GM18511 (cell line): Measurements from ENCODE around the gene RIPK4.
"Not testable (repeated sequence)": the region's sequence is repeated elsewhere in the genome, so short reads cannot be mapped to it uniquely, and the experiment has no call there.

Experiments used
- ATAC-seq: cut with Tn5 transposase; IDR thresholded peaks from one replicate; pipeline ENCODE4 v1.9.1; 2021; ENCODE audit warnings: mild to moderate bottlenecking, moderate library complexity; ENCODE audit not compliant: unreplicated experiment

Gene RIPK4

DNA sequence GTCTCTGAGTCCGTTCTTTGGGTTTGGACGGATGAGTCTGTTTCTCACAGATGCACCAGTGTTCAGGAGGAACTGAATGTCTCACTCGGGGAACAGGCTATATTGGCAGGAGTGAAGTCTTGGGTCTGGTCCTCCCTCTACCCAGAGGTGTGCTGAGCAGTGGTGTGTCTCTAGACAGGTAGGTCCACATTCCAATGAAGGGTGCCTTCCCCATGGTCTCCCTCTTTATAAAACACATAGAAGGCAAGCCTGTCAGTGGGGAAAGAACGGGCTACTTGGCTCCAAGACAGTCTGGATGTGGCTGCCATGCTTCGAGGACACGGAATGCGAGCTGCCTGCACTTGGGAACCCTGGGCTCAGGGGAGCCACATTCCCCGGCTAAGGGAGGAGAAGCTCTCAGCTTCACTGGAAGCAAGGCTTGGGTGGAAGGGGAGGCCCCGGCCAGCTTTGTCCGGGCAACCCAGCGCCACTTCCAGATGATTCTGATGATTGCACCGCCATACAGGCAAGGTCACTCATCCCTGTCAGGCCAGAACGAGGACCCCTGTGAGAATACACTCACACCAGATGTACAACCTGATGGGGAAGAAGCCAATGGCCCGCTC, 29.7 kb upstream of the RIPK4 start:
- no peak for ATAC-seq

DNA sequence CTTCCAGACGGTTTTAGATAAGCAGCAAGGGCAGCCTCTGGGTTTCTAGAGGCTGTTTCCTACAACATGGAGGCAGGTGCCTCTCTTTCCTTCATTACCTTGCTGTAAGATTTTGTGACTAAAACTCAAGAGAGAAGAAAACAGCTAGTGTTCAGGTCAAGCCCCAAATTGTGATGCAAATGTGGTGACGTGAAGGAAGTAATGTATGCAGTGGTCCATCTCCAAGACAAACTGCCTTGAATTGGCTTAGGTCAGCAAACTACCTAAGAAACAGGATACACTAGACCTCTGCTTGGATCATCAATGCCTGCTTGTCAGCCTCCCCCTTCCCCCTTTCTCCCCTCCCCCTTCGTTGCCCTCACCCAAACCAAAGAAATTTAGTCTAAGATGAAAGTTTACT, 28.9 kb upstream of the RIPK4 start:
- ATAC-seq: no peak

DNA sequence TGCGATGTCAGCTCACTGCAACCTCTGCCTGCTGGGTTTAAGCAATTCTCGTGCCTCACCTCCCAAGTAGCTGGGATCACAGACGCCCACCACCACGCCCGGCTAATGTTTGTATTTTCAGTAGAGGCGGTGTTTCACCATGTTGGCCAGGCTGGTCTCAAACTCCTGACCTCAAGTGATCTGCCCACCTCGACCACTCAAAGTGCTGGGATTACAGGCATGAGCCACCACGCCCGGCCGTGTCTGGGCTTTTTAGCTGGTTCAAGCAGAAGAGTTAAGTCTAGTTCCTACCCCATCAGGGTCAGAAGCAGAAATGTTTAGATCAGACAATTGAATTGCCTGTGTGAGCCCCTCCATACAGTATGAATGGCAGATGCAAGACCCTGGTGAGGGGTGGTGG, 27.7 kb upstream of the RIPK4 start:
- no peak for ATAC-seq

DNA sequence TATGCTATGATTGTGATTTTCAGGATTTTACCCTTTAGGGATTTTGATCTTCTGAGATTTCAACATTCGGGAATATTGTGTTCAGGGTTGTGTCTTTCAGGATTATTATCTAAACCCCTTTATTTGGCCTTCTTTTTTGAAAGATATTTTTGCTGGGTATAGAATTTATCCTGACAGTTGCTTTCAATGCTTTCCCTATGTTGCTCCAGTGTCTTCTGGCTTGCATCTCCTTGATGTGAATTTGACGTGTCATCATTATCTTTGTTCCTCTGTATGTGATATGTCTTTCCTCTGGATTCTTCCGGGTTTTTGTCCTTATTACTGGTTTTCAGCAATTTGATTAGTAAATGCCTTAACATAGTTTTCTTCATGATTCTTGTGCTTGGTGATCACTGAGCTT, 25.9 kb upstream of the RIPK4 start:
- no peak for ATAC-seq

DNA sequence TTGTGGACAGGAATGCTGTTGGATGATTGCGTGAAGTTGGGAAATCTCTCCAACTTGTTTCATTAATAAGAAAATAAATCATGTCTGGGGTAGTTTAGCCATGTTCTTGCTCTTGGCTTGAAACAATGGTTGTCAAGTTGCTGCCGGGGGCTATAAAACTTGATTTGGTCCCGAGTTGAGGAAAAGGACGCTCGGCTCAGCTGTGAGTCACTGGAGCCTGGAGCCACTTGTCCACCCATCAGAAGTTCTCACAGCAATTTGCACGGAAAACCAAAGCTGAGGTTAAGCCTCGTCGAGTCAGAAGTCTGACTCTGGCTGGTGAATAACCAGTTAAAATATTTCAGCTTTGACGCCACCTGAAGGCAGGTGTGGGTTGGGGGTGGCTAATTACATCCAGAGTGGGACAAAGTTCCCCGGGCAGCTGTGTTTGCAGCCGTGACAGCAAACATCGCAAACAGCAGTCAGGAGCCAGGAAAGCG, 19.7 kb upstream of the RIPK4 start:
- ATAC-seq: no peak

DNA sequence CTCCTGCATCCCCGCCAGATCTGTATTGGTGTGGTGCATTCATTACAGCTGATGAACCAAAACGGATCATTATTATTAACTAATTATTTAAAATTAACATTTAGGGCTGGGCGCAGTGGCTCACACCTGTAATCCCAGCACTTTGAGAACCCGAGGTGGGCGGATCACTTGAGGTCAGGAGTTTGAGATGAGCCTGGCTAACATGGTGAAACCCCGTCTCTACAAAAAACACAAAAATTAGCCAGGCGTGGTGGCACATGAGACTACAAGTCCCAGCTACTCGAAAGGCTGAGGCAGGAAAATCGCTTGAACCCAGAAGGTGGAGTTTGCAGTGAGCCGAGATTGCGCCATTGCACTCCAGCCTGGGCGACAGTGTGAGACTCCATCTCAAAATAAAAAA, 18.4 kb upstream of the RIPK4 start:
- ATAC-seq: not testable (repeated sequence)

DNA sequence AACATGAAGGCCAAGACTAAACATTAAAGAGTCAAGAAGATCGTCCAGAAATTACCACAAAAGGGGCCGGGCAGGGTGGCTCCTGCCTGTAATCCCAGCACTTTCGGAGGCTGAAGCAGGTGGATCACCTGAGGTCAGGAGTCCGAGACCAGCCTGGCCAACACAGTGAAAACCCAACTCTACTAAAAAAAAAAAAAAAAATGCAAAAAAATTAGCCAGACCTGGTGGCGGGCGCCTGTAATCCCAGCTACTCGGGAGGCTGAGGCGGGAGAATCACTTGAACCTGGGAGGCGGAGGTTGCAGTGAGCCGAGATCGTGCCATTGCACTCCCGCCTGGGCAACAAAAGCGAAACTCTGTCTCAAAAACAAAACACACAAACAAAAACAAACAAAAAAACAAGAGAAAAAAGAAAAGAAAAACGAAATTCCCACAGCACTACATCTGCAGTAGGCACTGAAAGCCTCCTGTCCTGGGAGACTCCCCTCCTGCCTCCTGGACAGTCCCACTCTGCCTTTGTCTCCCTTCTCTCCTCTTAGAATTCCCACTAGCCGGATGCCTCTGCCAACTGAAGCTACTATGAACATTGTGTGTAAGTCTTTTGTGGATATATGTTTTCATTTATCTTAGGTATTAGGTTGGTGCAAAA, 17.7 kb upstream of the RIPK4 start:
- no peak for ATAC-seq

DNA sequence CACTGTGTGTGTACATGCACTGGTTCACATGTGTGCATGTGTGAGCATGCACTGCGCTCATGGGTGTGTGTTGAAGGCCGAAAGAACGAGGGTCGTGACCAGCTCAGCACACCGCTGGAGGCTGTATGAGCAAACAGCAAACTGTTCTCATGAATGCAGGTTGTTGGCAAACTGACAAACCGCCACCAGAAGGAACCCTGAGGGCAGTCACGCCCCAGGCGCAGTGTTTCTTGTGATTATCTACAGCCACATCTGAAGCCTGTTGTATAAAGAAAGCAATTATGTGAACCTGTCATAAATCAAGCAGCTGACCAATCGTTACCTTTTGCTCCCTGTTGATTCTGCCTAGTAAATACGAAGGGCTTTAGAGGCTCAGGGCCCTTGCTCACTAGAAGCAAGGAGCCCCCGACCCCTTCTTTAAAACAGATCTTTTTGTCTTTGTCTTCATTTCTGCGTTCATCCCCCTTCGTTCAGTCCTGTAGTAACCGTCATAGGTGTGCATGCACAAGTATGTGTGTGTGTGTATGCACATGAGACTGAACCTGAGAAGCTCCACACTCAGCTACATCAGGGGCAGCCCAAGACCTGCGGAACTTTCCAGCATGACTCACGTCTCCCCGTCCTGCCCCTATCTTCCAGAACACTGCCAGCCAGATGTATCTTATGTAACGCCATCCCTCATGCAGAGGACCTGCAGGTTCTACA, 16.8 kb upstream of the RIPK4 start:
- ATAC-seq: no peak

DNA sequence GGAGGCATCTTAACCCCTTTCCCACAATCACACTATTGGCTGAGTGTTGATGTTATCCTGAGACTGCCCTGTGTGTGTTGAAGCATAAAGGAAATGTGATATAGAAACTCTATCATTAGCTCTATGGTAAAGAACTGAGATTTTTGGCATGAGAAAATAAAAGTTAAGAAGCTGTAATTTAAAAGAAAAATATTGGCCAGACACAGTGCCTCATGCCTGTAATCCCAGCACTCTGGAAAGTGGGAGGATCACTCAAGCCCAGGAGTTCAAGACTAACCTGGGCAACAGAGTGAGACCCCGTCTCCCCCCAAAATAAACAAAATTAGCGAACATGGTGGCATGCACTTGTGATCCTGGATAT, 14.2 kb upstream of the RIPK4 start:
- ATAC-seq: no peak

DNA sequence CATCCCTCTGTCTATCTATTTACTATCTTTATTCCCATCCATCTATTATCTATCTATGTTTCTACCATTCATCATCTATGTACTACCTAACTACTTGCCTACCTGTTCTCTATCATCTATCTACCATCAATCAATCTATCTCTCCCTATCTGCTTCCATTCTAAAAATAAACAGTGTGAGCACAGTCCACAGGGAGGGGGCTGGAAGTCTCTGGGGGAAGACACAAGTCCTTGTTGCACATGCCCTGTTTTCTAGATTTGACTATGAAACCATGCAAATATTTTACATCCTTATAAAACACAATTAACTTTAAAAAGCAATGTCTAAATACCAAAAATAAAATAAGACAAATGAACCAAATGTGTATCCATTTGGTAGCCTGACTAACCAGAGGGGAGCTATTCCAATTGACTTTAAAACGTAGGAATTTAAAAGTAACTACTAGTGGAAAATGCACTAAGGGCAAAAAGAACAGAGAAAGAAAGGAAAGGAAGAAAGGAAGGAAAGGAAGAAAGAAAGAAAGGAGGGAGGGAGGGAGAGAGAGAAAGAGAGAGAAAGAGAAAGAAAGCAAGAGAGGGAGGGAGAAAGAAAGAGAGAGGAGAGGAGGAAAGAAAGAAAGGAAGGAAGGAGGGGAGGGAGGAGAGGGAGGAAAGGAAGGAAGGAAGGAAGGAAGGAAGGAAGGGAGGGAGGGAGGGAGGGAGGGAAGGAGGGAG, 13.6 kb upstream of the RIPK4 start:
- no peak for ATAC-seq

DNA sequence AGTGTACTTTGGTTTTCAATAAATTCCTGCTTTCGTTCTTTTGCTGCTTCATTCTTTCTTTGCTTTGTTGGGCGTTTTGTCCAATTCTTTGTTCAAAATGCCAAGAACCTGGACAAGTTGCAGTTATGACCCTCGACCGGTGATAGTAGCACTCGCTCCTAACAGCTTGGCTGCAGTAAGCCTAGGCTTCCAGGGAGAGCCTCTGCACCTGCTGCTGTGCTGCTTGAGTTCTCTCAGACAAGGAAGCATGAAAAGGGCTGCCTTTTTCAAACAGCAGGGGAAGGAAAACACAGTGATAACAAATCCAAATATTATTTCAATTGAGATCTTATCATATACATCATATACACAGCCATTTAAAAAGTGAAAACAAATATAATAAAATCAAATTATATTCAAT, 12.8 kb upstream of the RIPK4 start:
- no peak for ATAC-seq

DNA sequence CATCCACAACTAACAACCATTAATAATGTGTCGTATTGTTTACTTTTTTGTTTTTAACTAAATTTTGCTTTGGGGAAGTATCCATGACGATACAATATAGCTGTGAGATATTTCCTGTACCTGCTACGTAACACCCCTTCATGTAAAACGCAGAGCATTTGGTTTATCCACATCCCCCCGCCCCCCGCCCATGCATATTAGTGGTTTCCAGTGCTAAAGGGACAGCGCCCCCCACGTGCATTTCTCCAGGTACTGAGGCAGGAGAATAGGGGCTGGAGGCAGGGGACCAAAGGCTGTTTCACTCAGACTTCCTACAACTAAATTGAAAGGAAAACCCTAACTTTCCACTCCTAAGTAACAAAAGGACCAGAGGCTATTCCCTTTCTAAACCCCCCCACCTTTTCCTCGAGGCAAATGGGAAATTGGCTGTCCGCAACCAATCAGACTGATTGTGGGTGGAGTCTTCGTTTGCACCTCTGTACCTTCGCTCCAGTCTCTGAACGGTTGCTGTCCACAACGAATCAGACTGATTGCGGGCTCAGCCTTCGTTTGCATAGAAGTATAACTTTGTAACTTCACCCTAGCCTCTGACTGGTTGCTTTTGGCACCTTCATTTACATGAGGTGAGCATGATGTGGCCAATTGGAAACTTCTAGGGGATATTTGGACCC, 12.2 kb upstream of the RIPK4 start:
- ATAC-seq: no peak

DNA sequence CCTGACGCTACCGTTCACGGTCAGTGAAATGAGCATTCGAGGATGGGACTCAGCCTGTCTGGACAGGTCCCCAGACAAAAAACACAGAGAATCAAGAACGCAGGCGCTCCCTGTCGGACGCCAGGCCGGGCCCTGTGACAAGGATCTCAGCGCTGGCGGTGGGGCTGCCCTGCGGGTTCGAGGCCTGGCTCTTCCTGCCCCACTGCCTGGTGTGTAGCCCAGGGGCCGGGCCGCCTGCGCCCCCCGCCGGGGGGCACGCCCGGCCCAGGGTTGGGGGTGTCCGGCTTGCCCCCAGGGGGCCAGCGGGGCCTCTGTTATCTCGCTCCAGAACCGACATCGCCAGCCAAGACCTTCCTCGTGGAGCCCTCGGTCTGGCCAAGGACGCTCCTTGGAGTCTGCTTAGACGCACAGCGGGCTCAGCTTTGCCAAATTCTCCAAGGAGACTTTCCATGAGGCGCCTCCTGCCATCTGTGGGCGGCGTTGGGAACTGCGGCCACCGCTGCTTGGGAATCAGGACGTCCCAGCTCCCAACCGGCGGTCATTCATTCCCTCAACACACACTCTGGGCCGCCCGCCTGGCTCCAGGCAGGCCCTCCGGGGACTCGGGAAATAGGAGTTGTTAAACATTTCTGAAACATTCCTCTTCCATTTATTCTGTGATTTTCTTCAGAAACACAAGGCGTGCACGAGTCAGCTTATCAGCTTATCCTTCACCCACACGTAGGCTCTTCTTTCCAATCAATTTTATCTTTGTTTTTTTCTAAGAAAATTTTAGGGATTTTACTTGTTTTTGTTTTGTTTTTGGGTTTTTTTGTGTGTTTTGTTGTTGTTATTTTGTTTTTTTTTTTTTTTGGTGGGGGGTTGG, 11.3 kb upstream of the RIPK4 start:
- ATAC-seq: no peak

DNA sequence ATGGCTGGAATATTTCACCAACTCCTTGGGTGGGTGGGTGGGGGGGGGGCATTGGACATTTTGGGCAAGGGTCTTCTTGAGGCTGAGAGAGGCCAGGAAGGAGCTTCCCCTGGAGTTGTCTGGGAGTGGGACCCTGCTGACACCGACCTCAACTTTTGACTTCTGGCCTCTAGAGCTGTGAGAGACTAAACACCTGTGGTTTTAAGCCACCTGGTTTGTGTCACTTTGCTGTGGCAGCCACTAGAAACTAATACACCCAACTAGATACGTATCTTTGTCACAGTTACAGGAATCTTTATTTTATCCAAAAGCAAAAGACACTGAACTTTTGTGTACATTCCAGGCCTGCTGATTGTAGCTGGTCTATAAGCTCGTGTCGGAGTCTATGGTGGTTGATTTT, 9.9 kb upstream of the RIPK4 start:
- no peak for ATAC-seq

DNA sequence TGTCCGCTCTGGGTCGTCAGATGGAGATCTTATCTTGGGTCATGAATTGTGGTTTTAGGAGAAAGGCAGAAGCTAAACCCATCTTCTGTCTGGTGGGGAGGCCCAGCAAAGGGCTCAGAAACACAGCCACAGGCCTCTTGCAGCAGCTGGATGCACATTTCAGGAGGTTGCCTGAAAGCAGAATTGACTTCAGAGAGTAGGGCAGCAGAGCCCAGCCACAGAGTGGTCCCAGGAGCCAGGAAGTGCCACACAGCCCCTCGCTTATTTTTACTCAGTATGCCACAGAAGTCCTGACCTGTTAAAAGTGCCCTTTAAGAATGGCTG, 8.3 kb upstream of the RIPK4 start:
- no peak for ATAC-seq

DNA sequence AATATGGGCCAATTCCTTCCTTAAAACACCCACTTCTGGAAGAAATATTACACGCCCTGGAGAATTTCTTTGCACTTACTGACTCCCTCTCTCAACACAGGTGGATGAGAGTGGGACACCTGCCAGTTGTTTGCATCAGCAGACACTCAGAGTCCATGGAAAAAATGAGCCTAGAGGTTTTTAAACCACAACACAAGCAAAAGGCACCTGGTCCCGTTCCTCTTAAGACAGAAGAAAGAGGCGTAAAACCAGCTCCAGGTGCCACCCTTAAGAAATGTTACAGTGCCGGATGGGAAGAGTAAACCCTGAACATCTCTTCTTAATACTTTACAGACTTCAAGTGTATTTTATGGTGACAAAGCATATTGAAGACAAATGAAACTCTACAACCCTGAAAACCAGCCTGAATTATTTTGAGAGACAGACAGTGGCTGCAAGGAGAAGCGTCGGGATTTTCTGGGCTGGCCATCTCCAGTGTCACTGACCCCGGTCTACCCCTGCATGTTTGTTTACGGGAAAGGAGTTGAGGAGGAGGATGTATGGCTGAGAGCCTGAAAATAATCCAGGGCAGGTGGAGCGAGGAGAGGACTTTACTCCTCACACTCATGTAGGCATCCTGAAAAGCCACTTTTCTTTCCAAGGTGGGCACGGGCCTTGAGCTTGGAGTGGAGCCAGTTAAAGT, 7.8 kb upstream of the RIPK4 start:
- ATAC-seq: no peak

DNA sequence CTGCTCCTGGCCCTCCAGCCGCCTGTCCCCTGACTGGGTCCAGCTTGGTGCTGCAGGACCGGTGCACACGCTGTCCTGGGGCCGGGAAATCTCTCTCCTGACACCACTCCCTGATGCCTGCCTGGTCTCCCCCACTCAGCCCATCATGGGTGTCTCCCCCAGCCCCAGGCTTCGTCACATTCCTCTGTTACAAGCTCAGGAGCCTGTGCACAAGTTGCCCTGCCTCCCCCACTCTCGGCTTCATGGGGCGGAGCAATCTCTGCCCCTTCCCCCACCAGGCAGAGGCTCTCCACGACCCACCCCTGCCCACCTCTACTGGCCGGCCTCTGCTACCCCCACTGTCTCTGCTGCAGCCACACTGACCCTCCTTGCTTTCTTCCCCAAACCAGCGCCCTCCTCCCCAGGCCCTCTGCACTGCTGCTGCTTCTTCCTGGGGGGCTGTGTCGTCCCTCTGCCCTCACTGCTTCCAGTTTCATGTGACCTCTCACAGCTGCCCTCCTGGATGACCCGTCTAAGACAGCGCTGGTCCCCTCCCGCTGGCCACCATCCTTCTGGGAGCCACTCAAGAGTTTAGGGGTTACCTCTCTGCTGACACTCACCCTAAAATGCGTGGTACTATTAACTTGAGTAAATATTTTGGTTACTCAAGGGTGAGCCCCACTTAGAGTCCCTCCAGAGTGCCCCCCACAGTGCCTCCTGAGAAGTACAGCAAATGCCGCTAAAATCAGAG, 5.7 kb upstream of the RIPK4 start:
- no peak for ATAC-seq

DNA sequence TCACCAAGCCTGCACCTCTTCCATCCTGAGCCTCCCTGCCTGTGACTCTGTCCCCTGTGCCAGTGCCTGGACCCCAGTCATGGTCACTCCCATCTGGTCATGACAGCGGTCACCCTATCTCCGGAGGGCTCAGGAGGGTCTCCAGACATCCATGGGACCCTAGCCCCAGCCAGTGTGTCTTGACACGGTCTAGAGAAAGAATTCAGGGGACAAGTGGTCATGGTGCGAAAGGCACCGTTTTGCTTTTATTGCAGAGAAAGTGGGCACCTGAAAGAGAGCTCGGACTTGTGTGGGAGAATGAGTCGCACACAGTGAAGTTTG, 4.7 kb upstream of the RIPK4 start:
- ATAC-seq: no peak

DNA sequence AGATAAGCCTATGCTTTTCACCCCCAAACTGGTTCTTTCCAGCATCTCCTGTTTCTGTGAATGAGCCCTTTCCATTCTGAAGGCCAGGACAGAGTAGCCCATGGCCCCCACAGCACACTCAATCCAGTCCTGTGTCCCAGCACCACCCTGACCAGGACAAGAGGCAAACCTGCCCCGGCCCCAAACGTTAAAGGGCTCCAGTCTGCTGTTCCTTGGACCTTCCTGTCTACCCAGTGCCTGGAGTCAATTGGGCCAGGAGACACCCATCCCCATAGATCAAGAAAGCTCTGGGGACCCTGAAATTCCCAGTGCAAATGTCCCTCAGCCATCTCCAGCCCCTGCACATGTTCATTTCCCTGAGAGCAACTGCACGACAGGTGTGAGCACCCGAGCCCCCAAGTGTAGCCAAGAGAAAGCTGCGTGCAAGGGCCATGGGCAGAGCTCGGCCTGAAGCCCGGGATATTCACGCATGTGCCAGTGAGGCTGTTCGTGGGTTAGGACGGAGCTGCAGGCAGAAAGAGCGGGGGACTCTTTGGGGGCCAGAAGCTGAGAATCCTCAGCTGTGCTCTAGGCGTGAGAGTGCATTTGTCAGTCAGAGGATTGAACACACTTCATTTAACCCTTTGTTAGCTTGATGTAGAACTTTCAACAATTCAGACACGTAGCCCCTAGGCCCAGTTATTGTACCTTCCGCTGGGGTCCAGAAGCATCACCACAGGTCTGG, 4.2 kb upstream of the RIPK4 start:
- ATAC-seq: no peak
